Activated CD8-positive, alpha-beta memory T cell treated with anti-CD3 and anti-CD28 coated beads for 1 hour (primary cell): Measurements from ENCODE around the gene DKK3.

Experiments
- DNase-seq, 2 donors: peaks; one replicate each; pipeline ENCODE4 v3.0.0-alpha.2; 2020; ENCODE audit warnings: low read depth in 1 of 2; ENCODE audit errors: extremely low read depth in 1 of 2

DKK3 gene

DNA sequence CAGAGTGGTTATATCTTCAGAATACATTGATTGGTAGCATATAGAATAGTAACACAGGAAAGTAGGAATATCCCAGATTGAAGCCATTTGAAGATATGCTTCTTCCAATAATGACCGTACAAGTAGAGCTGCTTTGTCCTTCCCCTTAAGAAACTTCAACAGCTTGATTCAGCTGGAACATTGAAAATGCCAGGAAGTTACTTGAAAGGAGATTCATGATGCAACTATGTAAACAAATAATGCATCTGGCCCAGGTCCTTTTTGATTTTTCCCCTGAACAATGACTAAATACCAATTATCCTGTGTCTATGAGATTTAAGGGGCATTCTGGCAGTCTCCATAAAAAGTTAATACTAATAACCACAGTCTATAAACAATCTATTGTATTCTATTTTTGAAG is 3.0 kb downstream of the DKK3 start:
- no peak for DNase-seq

DNA sequence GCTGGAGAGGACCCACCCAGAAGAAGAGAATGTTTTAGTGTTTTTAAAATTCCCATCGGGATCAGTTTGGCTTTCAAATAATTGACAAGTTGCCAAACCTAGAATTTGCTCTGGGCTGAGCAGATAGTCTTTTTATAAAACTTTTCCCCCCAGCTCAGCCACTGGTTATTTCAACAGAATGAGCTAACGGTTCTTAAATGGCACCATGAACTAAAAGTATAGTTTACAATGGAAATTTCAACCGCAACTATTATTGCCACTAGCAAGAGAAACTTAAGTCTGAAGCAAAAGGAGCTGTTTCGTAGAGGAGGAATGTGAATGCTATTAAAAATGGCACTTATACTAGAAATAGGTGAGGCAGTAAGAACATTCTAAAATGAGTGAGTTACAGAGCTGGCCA is 3.4 kb downstream of the DKK3 start:
- DNase-seq = no peak

DNA sequence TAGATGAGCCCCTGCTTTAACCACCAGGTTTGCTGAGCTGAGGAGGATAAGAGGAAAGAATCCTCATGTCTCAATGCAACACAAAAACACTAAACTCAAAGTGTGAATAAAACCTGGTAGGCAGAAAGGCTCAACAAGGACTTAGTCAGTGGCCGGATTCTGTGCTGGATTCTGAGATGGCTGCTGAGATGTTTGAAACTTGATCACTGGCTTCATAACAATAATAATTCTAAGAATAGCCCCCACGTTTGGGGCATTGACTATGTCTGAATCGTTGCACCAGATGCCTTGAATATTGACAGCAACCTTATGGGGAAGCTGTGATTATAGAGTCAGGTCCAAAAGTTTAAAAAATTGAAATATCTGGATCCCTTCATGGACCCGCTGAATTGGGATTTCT is 4.6 kb downstream of the DKK3 start:
- DNase-seq = no peak

DNA sequence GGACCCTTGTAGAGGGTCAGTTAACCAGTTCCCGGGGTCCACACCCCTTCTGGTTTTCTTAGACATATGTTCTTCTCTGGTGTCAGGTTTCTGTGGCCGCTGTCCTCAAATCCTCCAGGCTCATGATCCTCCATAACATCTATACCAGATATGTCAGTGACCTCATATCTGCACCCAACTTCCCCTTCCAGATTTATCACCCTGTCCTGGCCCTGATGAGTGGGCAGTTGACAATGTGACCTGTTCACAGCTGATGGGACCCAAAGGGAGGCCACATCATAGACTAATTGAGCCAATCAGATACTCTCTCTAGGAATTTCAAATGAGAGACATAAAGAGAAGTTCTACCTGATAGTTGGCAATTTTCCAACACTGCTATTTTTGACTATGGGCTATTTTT is 5.1 kb downstream of the DKK3 start:
- DNase-seq = no peak

DNA sequence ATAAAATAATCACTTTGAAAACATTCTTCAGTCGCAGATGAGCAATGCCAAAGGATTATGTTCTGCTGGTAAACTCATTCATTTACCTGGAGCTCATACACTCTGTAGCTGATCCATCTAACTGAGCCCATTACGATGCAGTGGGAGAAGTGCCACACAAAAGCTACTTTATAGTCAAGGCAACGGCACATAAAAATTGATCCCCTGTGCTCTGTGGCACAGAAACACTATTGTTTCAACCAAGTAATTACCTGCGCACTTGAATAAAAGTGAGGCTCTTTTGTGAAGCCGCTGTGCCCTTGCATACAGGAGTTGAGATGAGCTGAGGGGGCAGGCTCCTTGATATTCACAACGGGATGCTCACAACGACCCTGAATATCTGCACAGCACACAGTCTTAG is 7.2 kb downstream of the DKK3 start:
- no peak for DNase-seq

DNA sequence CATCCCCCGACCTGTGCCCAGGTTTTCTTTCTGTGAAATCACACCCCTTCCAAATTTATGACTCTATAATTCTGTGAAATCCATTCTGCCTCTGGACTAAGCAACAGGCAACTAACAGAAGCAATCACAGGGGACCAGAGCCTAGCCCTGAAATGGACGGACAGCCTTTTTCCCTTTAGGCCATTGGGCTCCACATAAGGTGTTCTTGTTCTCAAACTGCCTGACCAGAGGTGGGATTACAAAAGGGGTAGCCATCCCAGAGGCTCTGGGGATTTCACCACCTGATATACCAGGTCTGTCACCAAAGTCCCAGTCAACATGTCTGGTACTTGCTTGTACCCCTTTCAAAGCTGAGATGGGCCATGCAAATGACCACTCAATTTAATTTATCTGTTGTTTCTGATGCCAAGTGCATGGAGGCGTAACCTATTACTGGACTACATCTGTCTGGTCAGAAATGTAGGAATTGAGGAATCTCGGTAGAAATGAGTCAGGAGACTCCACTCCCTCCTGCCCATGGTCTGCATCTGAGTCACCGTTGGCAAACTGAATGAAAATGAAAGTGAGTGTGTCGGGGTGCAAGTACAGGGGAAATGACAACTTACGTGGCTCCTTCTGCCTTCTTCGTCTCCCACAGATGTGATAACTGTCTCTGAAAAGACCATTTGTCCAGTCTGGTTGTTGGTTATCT is 10.2 kb downstream of the DKK3 start:
- no peak for DNase-seq

DNA sequence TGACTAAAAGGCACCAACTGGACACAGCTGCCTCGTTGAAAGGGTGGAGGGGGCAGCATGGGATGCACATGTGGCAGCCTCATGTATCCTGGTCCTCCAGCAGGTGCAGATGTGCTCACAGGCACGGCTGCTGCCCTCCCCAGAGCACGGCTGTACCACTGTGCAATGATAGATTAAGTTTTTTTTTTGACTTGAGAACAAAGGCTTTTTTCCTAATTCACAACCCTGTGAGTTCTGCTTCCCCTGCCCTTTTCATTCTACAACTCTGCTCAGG is 11.4 kb downstream of the DKK3 start:
- no peak for DNase-seq

DNA sequence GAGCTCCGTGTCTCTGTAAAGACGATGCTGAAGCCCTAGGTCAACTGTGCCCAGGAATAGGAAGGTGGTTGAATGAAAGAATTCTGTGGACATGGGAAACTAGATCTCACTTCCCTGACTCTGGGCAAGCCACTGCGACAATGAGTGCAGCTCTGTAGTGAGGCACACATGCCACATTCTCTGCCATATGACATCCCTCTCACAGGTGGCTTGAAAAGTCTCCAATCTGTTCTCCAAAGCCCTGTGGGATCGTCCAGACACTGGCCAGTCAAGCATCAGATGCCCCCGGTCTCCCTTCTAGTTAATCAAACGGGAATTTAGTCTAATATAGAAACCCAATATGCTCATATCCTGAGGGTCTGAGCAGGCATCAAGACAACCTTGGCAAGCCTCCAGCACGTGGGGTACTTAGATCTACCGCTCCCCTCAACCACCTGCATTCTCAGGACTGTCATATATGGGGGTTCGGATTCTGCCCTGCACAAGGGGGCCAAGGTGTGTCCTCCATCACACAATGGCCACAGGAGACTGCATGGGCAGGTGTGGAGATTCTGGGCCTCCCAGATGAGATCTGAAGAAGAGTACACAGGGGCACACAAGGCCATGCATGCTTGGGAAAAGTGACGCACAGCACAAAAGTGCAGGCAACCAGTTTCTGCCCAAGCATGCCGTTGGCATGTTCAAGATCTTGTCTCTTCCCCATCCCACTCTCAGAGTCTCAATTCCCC is 11.9 kb downstream of the DKK3 start:
- DNase-seq = no peak

DNA sequence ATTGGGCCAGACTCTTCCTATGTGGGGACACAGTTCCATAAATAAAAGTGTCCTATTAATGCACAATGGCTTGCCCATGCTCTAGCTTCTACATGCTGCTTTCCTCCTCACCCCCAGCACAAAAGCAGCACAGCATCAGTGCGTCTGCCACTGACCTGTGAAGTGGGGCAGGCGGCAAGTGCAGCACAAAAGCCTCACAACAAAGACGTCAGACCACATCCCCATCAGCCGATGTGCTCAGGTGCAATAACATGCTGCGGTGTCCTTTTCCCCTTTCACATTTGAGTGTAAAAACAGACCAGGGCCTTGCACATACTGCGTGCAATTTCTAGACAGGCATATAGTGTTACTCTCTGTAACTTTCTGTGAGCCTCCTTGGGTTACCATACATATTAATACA is 12.8 kb downstream of the DKK3 start:
- no peak for DNase-seq

DNA sequence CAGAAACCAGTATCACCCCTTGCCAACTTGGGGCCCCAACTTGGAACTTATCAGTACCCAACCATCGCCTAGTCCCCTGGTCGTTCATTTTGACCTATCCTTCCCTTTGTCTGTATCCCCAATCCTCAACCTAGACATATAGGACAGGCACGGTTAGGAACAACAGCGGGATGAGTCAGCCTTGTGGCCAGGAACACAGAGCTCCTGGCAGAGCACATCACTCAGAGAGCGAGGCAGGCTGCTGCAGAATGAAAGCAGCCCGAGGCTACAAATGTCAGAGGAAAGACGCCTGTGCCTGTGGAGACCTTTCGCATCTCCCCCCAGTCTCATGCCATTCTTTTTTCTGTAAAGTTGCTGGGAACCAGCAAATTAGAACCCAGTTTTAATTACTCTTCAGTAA is 14.6 kb downstream of the DKK3 start:
- no peak for DNase-seq

DNA sequence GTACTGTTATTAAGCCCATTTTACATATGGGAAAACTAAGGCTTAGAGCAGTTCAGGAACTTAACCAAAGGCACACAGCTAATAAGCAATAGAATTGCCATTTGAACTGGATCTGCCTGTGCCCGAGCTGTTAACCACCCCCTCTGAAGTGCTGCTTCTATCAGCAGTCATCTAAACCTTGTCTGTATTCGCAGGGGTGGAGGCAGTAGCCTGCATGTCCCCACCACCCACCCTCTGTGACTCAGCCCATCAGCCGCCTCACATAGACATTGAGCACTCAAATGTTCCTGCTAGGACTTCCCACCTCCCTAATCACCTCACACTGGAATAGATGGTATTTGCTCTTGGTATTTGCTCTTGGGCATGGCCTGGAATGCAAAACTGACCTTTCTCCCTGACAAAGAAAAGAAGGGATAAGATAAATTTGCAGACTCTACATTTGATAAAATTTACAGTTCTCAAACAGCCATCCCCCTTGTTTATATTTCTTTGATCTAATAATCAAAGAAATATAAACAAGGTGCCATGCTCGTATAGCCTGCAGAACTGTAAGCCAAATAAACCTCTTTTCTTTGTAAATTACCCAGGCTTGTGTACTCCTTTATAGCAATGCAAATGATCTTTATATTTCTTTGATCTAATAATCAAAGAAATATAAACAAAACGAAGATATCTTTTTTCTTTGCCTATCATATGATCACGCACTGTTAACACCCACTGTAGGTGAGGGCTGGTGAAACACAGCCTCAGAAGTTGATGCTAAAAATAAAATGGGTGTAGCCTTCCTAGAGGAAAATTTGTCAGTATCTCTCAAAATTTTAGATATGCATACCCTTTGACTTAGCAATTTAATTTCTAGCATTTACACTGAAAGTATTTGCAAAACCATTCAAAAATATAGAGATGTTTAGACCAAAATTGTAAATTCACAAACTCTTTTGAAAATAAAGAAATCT is 15.9 kb downstream of the DKK3 start:
- DNase-seq = no peak

DNA sequence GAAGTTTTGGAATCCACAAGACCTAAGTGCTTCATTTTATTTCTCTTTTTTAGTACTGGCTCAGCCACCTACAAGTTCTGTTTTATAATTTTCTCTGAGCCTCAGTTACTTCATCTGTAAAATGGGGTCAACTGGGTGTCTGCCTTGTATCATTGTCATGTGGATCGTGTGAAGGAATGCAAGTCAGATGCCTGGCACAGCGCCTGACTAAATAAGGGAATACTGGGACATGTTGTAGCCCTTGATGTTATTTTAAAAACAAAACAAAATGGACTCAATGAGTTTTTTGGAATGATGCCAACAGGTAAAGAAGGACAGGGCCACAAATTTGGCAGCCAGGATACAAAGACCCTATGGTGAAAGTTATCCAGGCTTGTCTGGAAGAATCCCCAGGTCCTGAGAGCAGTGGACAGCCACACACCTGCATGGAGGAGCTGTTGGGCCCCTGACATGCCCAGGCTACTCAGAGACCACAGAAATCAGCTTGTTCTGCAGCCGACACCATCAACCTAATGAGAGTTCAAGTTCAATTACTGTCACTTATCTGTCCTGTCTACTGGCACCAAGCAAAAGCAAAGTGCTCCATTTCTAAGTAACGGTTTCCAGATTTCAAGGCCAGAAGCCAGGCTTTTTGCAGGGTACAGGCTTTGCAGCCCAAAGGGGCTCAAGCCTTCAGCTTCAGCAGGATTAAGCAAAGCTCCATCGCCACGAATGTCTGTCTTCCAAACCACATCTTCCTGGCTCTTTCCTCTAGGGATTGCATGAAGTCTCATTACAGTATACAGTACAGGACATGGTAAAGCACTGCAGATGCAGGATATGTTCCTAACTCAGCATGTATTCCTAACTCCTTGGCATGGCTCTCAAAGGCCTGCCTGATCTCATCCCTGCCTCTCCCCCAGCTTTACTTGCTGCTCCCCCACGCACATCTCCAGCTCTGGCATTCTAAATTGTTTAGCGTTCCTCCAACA is 18.4 kb downstream of the DKK3 start:
- no peak for DNase-seq

DNA sequence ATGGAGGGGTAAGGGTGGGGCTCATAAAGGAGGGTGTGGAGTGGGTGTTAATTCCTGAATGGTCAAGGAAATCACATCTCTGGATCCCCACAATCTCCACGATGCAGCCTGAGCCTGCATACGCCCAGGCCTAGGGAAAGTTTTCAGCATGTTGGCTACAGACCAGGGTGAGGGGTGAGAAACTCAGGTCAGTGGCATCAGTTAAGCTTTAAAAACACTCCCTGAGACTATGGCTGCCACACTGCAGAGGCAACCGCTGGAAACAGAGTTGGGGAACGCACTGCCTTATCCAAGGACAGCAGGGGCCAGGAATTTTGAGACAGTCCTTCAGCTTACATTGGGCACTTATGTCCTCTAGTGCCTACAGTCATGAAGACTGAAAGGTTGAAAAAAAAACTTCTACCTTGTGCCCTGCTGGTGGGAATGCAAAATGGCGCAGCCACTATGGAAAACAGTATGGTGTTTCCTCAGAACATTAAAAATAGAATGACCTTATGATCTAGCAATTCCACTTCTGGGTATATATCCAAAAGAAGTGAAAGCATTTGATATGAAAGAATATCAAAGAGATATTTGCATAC is 19.7 kb downstream of the DKK3 start:
- no peak for DNase-seq

DNA sequence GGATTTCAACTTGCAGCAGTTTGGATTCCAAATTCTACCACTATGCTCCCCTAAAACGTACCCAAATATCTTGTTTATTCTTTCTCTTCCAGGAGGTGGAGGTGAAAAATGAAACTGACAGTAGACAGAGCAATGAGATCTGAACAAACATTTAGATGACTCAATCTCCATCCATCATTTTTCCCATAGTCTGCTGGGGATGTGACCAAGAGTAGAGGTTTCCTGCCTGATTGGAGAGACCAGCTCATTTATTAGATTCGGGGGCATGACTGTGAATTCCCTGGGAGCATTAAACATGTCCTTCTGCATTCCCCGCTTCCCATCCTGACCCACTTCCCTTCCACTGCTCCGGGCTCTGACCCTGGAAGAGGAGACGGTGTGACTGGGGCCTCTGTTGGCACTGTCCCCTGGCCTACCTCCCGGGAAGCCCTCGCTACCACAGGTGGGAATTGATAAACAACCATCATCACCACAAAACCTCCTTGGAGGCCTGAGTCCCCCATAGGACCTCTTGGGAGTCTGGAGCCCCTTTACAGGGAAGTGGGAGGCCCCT is 20.3 kb downstream of the DKK3 start:
- DNase-seq = no peak

DNA sequence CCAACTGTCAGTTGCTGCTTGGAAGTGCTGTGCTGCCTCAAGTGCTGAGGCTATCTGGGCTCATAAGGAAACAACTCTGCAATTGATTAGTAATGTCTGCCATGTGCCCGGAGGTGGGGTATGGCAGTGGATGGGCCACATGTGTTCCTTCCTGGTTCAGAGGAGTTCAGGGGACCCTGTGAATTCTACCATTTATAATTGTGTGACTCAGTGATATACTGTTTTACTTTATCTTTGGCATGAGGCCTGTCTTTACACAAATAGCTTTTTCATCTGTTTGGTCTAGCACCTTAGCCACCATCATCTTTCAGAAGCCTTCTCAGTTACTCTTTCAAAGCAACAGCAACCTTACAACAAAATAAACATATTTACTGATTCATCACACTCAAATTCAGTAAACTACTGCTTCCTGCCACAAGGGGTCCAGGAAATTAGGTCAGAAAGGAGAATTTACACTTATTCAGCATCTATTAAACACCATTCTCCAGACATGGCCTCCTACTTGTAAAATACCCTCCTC is 20.9 kb downstream of the DKK3 start:
- no peak for DNase-seq

DNA sequence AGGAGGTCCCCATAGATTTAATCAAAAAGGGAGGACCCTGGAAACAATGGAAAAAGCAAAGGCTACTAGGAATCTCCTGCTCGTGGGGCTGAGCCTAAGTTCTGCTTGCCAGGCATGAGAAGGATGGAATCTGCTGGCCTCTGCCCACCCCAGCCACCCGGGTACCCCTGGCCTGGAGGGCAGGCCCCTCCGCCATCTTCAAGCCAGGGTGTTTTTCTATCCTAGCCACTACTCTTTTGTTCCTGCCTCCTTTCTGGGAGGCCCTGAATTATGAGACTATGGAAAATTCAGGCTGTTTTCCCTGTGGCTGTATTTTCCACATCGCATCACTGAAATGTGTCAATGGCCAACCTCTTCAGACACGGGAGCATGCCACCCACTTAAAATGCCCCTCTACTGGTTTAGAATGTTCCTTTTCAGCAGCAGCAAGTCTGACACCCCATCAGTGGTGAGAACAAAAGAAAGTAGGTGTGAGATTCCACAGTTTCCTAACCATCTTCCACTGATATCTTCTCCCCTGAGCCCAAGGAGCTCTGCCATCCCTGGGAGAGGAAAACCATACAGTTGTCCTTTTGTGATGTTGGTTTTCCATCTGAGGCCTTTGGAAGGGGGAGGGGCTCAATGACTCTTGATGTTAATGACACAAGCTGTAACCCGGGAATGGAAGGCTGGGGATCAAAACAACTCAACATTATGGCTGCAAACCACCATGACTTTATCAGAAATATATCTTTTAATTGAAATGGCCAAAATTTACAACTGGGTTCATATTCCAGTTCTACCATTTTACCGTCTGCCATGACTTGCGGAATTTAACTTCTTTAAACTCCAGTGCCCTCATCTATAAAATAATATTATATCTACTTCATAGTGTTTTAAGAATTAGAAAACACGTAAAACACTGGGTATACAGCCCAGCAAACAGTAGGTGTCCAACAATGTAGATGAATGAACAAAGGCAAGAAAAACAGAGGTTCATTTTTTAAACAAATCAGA is 22.2 kb downstream of the DKK3 start:
- no peak for DNase-seq

DNA sequence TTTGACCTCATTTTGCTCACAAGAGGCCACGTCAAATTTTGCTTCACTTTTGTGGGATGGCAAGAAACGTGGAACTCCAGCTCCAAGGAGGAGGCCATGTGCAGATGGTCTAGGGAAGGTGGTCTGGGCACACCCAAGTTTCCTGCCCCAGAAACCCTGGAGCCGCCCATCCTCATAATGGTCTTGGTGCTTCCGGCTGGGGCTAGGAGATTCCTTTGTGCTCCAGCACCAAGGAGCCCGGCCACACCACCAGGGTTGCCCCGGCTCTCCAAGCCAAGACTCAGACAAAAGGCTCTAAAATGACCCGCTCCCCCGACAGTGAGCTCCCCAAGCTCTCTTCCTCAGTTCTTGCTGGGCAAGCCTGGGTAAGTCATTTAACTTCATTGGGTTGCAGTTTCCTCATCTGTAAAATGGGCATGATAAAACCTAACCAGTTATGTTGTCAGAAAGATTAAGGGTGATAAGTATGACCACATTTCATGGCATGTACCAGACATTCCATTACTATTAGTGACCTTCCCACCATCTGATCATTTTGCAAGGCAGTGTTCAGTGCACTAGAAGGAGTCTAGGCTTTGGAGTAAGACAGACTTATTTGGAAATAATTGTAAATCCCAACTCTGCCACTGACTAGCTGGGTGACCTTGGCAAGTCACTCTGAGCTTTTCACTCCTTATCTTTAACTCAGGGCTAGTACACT is 23.3 kb downstream of the DKK3 start:
- DNase-seq = no peak

DNA sequence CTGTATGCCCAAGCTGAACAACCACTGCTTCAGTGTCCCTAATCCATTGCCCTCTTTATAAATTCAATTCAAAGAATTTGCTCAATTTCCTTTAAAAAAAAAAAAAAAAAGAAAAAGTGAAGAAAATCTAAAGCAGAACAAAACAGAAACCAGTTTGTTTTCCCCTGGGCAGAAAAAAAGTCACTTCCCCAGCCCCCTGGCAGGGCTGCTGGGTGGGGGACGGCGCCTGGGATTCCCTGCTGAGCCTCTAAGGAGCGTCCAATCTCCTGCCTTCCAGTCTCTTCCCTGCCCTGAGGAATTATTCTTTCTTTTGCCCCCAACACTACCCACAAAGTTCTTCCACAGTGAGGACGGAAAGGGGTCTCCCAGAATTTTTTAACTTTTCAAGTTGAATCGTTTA is 23.9 kb downstream of the DKK3 start:
- DNase-seq = no peak
